ENCODE results near the gene S100A3. TPM values are rescaled to one million over a fixed set of nuclear protein-coding genes. Genes with fewer than 3 reads are reported as not detected.

S100A3 gene
- total and polyA plus RNA-seq, 2 of the 13 experiments (the other 11 are each of a cell fraction or from before 2014, with no cell fraction given) = 2.5 to 4.5 TPM

DNA sequence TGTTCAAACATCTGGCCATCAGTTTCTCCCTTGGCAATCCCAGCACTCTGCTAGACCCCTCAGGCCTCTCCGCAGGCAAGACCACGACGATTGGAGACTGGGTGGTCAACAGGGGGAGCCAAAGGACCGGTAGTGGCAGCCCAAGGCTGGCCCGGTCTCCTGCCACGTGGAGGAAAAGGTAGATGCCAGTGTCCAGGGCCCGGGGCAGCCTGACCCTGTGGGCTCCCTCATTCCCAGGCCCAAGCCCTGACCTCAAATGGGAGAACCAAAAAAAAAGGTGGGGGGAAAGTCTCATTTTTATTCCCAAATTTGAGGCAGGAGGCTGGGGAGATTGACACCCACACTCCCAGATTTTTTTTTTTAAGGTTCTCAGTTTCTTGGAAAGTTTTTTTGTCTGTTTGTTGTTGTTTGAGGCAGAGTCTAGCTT lies 38.1 kb downstream of the S100A3 start (continued):
- no peak for TF ChIP-seq MLLT10 (CRISPR knock-in tag; IDR thresholded peaks at IDR 0.05)
- TF ChIP-seq, protein P1, sequence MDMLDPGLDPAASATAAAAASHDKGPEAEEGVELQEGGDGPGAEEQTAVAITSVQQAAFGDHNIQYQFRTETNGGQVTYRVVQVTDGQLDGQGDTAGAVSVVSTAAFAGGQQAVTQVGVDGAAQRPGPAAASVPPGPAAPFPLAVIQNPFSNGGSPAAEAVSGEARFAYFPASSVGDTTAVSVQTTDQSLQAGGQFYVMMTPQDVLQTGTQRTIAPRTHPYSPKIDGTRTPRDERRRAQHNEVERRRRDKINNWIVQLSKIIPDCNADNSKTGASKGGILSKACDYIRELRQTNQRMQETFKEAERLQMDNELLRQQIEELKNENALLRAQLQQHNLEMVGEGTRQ (IDR thresholded peaks at IDR 0.05; ENCODE audit: low read depth, low read length) = no peak
- TF ChIP-seq, protein P1 (CRISPR knock-in tag; IDR thresholded peaks at IDR 0.05; ENCODE audit: borderline replicate concordance) = no peak
- TF ChIP-seq PITX1 (CRISPR knock-in tag; IDR thresholded peaks at IDR 0.05) = no peak
- TF ChIP-seq KDM5A (IDR thresholded peaks at IDR 0.05; ENCODE audit: borderline replicate concordance, low read length) = no peak
- TF ChIP-seq NBN (conservative IDR thresholded peaks at IDR 0.05) = no peak
- TF ChIP-seq ZC3H13 (CRISPR knock-in tag; IDR thresholded peaks at IDR 0.05) = no peak
- no peak for TF ChIP-seq ZNF143 (CRISPR knock-in tag; IDR thresholded peaks at IDR 0.05)
- TF ChIP-seq ZNF235 (CRISPR knock-in tag; IDR thresholded peaks at IDR 0.05; ENCODE audit: borderline replicate concordance) = no peak
- no peak for TF ChIP-seq HIVEP1 (CRISPR knock-in tag; IDR thresholded peaks at IDR 0.05)
- TF ChIP-seq, protein P2, sequence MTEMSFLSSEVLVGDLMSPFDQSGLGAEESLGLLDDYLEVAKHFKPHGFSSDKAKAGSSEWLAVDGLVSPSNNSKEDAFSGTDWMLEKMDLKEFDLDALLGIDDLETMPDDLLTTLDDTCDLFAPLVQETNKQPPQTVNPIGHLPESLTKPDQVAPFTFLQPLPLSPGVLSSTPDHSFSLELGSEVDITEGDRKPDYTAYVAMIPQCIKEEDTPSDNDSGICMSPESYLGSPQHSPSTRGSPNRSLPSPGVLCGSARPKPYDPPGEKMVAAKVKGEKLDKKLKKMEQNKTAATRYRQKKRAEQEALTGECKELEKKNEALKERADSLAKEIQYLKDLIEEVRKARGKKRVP (CRISPR knock-in tag; IDR thresholded peaks at IDR 0.05) = no peak
- no peak for TF ChIP-seq BRCA1 (CRISPR knock-in tag; IDR thresholded peaks at IDR 0.05)
- 0 out of 2 replicates have a peak, but pooled peaks have one; percentile 39 for TF ChIP-seq PHF21A (CRISPR knock-in tag; IDR thresholded peaks at IDR 0.05)
- TF ChIP-seq MED1 (CRISPR knock-in tag; IDR thresholded peaks at IDR 0.05) = no peak
- TF ChIP-seq NCOA1 (CRISPR knock-in tag; IDR thresholded peaks at IDR 0.05) = no peak
- no peak for TF ChIP-seq REL (CRISPR knock-in tag; conservative IDR thresholded peaks at IDR 0.05)
- TF ChIP-seq ZNF776 (CRISPR knock-in tag; IDR thresholded peaks at IDR 0.05) = no peak
- TF ChIP-seq ZMYM4 (CRISPR knock-in tag; IDR thresholded peaks at IDR 0.05) = no peak
- TF ChIP-seq, protein P3, sequence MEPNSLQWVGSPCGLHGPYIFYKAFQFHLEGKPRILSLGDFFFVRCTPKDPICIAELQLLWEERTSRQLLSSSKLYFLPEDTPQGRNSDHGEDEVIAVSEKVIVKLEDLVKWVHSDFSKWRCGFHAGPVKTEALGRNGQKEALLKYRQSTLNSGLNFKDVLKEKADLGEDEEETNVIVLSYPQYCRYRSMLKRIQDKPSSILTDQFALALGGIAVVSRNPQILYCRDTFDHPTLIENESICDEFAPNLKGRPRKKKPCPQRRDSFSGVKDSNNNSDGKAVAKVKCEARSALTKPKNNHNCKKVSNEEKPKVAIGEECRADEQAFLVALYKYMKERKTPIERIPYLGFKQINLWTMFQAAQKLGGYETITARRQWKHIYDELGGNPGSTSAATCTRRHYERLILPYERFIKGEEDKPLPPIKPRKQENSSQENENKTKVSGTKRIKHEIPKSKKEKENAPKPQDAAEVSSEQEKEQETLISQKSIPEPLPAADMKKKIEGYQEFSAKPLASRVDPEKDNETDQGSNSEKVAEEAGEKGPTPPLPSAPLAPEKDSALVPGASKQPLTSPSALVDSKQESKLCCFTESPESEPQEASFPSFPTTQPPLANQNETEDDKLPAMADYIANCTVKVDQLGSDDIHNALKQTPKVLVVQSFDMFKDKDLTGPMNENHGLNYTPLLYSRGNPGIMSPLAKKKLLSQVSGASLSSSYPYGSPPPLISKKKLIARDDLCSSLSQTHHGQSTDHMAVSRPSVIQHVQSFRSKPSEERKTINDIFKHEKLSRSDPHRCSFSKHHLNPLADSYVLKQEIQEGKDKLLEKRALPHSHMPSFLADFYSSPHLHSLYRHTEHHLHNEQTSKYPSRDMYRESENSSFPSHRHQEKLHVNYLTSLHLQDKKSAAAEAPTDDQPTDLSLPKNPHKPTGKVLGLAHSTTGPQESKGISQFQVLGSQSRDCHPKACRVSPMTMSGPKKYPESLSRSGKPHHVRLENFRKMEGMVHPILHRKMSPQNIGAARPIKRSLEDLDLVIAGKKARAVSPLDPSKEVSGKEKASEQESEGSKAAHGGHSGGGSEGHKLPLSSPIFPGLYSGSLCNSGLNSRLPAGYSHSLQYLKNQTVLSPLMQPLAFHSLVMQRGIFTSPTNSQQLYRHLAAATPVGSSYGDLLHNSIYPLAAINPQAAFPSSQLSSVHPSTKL (CRISPR knock-in tag; IDR thresholded peaks at IDR 0.05) = peak; percentile 60
- TF ChIP-seq TOE1 (CRISPR knock-in tag; IDR thresholded peaks at IDR 0.05) = no peak
- TF ChIP-seq, protein P4, sequence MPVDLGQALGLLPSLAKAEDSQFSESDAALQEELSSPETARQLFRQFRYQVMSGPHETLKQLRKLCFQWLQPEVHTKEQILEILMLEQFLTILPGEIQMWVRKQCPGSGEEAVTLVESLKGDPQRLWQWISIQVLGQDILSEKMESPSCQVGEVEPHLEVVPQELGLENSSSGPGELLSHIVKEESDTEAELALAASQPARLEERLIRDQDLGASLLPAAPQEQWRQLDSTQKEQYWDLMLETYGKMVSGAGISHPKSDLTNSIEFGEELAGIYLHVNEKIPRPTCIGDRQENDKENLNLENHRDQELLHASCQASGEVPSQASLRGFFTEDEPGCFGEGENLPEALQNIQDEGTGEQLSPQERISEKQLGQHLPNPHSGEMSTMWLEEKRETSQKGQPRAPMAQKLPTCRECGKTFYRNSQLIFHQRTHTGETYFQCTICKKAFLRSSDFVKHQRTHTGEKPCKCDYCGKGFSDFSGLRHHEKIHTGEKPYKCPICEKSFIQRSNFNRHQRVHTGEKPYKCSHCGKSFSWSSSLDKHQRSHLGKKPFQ (CRISPR knock-in tag; IDR thresholded peaks at IDR 0.05; ENCODE audit: insufficient replicate concordance) = no peak

Data from HepG2 (cell line).